ENCODE data around the gene RAPGEF6. TPM values are rescaled to one million over a fixed set of nuclear protein-coding genes. Genes with fewer than 3 reads are reported as not detected.

RAPGEF6 gene
- total and polyA plus RNA-seq, 2 of the 4 experiments (the other 2 are of a cell fraction) = 5.8 to 18.8 TPM

DNA sequence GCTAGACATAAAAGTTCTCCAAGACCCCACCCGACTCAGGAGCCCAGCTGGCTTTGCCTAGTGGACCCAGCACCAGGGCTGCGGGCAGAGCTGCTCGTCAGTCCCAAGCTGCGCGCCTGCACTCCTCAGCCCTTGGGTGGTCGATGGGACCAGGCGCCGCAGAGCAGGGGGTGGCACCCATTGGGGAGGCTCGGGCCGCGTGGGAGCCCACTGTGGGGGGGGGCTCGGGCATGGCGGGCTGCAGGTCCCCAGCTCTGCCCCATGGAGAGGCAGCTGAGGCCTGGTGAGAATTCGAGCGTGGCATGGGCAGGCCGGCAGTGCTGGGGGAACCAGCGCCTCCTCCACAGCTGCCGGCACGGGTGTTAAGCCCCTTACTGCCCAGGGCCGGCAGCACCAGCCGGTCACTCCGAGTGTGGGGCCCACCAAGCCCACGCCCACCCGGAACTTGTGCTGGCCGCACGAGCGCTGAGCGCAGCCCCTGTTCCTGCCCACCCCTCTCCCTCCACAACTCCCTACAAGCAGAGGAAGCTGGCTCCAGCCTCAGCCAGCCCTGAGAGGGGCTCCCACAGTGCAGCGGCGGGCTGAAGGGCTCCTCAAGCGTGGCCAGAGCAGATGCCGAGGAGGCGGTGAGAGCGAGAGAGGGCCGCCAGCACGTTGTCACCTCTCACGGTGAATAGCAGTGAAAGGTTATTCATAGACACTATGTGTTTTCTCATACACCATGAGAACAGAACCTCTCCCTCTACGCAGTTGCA is 54.9 kb downstream of the RAPGEF6 start:
- H2AFZ ChIP-seq (replicated peaks; ENCODE audit: low read length, poor library complexity) = no peak overlapping the region
- H3K27me3 ChIP-seq (ENCODE audit: control insufficient read depth, insufficient read depth, low read length) = no peaks in the 10 kb centered on the region
- no peak overlapping the region for H4K91ac ChIP-seq (ENCODE audit: insufficient read depth, low read depth, low read length)
- H4K8ac ChIP-seq (ENCODE audit: low read depth in 2 of 2, low read length in 2 of 2) = no peak overlapping the region
- ATAC-seq (ENCODE audit: low read depth) (no peak), DNase-seq (no peak)
- H3K14ac ChIP-seq (replicated peaks; ENCODE audit: low read depth, low read length) = no peak overlapping the region
- H3K79me1 ChIP-seq (ENCODE audit: low read depth in 1 of 2, low read length in 2 of 2) = peaks cover 33 to 46% of the 10 kb centered on the region in 2 experiments
- no peak overlapping the region for H3K56ac ChIP-seq (ENCODE audit: extremely low read depth, insufficient read depth, low read length)
- H2AK5ac ChIP-seq (ENCODE audit: low read depth, low read length) = no peak overlapping the region
- H4K20me1 ChIP-seq (ENCODE audit: insufficient read depth, low read length) = no peaks in the 10 kb centered on the region
- H3K4me1 ChIP-seq (ENCODE audit: control insufficient read depth, insufficient read depth, low read length) = peaks cover 1% of the 10 kb centered on the region; the same call in 1 of the 2 replicates
- no peak overlapping the region for H3K23ac ChIP-seq (ENCODE audit: low read depth, low read length)
- no peak overlapping the region for H3K18ac ChIP-seq (ENCODE audit: low read depth, low read length)
- no peak overlapping the region for H2BK5ac ChIP-seq (ENCODE audit: low read depth, low read length, poor library complexity, severe bottlenecking)
- intact Hi-C loops (cut with micrococcal nuclease) (no loop called here), dilution Hi-C loops (cut with HindIII; ENCODE audit: low sequenced_read_pairs, unreplicated experiment) (no loop called here), in situ Hi-C loops (cut with MboI; ENCODE audit: low sequenced_read_pairs) (no loop called here)
- H2BK20ac ChIP-seq (ENCODE audit: low read depth, low read length) = no peak overlapping the region
- no peak overlapping the region for H2BK120ac ChIP-seq (ENCODE audit: low read depth, low read length)
- no peaks in the 10 kb centered on the region for H3K9me3 ChIP-seq (ENCODE audit: control insufficient read depth, insufficient read depth, low read length)
- ChIA-PET POLR2A (ENCODE audit: unreplicated experiment) (no interaction called here), CTCF (interaction anchor here (1.0 kb wide), 1 partner anchor 9 kb away, joined by 3 read pairs; no protein-coding TSS in a partner anchor)
- no TSS peak for BruUV-seq (replicated peaks)
- no peak overlapping the region for H3K4me3 ChIP-seq (ENCODE audit: insufficient read depth, low read depth, low read length)
- H3K9me1 ChIP-seq (ENCODE audit: insufficient read depth, low read length) = no peaks in the 10 kb centered on the region
- no peak overlapping the region for H3K27ac ChIP-seq (ENCODE audit: insufficient read depth, low read length)
- H3K9ac ChIP-seq (ENCODE audit: low read depth, low read length) = no peak overlapping the region
- H2BK15ac ChIP-seq (ENCODE audit: low read depth, low read length) = no peak overlapping the region
- TF ChIP-seq BHLHE40 (IDR thresholded peaks at IDR 0.05; ENCODE audit: low read depth, low read length) (no peak), CEBPB (IDR thresholded peaks at IDR 0.05; ENCODE audit: low read depth, low read length) (no peak), NFE2L2 (IDR thresholded peaks at IDR 0.05; ENCODE audit: low read depth, low read length) (no peak), RCOR1 (IDR thresholded peaks at IDR 0.05; ENCODE audit: insufficient replicate concordance, low read length) (no peak), MAFK (IDR thresholded peaks at IDR 0.05; ENCODE audit: low read depth, low read length) (no peak), FOS (IDR thresholded peaks at IDR 0.05; ENCODE audit: low read depth, low read length) (no peak), RAD21 (IDR thresholded peaks at IDR 0.05; ENCODE audit: low read length) (no peak), CHD1 (IDR thresholded peaks at IDR 0.05; ENCODE audit: low read depth, low read length) (no peak), SMC3 (IDR thresholded peaks at IDR 0.05; ENCODE audit: low read depth, low read length) (no peak), MXI1 (IDR thresholded peaks at IDR 0.05; ENCODE audit: borderline replicate concordance, low read depth, low read length) (no peak), RFX5 (IDR thresholded peaks at IDR 0.05; ENCODE audit: low read depth, low read length) (no peak)
- TF ChIP-seq, protein P1, sequence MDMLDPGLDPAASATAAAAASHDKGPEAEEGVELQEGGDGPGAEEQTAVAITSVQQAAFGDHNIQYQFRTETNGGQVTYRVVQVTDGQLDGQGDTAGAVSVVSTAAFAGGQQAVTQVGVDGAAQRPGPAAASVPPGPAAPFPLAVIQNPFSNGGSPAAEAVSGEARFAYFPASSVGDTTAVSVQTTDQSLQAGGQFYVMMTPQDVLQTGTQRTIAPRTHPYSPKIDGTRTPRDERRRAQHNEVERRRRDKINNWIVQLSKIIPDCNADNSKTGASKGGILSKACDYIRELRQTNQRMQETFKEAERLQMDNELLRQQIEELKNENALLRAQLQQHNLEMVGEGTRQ (IDR thresholded peaks at IDR 0.05; ENCODE audit: low read depth, low read length) = no peak
- TF ChIP-seq, protein P2, sequence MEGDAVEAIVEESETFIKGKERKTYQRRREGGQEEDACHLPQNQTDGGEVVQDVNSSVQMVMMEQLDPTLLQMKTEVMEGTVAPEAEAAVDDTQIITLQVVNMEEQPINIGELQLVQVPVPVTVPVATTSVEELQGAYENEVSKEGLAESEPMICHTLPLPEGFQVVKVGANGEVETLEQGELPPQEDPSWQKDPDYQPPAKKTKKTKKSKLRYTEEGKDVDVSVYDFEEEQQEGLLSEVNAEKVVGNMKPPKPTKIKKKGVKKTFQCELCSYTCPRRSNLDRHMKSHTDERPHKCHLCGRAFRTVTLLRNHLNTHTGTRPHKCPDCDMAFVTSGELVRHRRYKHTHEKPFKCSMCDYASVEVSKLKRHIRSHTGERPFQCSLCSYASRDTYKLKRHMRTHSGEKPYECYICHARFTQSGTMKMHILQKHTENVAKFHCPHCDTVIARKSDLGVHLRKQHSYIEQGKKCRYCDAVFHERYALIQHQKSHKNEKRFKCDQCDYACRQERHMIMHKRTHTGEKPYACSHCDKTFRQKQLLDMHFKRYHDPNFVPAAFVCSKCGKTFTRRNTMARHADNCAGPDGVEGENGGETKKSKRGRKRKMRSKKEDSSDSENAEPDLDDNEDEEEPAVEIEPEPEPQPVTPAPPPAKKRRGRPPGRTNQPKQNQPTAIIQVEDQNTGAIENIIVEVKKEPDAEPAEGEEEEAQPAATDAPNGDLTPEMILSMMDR (conservative IDR thresholded peaks at IDR 0.05; ENCODE audit: low read depth, low read length) = no peak
- TF ChIP-seq, protein P3, sequence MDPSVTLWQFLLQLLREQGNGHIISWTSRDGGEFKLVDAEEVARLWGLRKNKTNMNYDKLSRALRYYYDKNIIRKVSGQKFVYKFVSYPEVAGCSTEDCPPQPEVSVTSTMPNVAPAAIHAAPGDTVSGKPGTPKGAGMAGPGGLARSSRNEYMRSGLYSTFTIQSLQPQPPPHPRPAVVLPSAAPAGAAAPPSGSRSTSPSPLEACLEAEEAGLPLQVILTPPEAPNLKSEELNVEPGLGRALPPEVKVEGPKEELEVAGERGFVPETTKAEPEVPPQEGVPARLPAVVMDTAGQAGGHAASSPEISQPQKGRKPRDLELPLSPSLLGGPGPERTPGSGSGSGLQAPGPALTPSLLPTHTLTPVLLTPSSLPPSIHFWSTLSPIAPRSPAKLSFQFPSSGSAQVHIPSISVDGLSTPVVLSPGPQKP (IDR thresholded peaks at IDR 0.05; ENCODE audit: borderline replicate concordance, low read depth, low read length) = no peak
- no peak overlapping the region for H3K4me2 ChIP-seq (ENCODE audit: low read depth, low read length)
- H3K36me3 ChIP-seq (ENCODE audit: control insufficient read depth, insufficient read depth, low read length) = peaks cover 5% of the 10 kb centered on the region
- no peak overlapping the region for H4K5ac ChIP-seq (ENCODE audit: low read depth, low read length)
- no peak overlapping the region for H2AK9ac ChIP-seq (replicated peaks; ENCODE audit: low read depth, low read length, poor library complexity)
- H3K4ac ChIP-seq (ENCODE audit: low read depth, low read length) = no peak overlapping the region
- 98% methylated on average over 9 of the region's 38 CpGs; no CpG with 5 or more reads in 1 of the 2 experiments for WGBS, 2 experiments (ENCODE audit: extremely low coverage in 2 of 2, insufficient read length in 1 of 2)

Measured in IMR-90 (cell line).